Subcutaneous abdominal adipose tissue (tissue), 5 donors: ENCODE results near the gene NUAK1.

Source experiments
- H3K27ac ChIP-seq: one replicate; pipeline ENCODE4 v1.7.0; 2013; ENCODE audit warnings: low read depth, mild to moderate bottlenecking, inconsistent platforms, low read length, moderate library complexity
- H3K27me3 ChIP-seq, 5 donors: one replicate each; pipeline ENCODE4 v1.7.0; 2013; ENCODE audit warnings: low read length in 5 of 5, inconsistent platforms in 1 of 5; ENCODE audit not compliant: control insufficient read depth in 5 of 5, insufficient read depth in 4 of 5
- H3K36me3 ChIP-seq, 5 donors: one replicate each; pipeline ENCODE4 v1.7.0; 2013; ENCODE audit warnings: low read length in 5 of 5; ENCODE audit not compliant: control insufficient read depth in 5 of 5, insufficient read depth in 5 of 5
- H3K4me1 ChIP-seq, 5 donors: one replicate each; pipeline ENCODE4 v1.7.0; 2013; ENCODE audit warnings: low read length in 5 of 5, mild to moderate bottlenecking in 3 of 5, moderate library complexity in 1 of 5; ENCODE audit not compliant: control insufficient read depth in 5 of 5, insufficient read depth in 5 of 5
- H3K4me3 ChIP-seq, 5 donors: one replicate each; pipeline ENCODE4 v1.7.0; 2013; ENCODE audit warnings: low read length in 5 of 5, low read depth in 1 of 5
- H3K9ac ChIP-seq, 5 donors: one replicate each; pipeline ENCODE4 v1.7.0; 2013; ENCODE audit warnings: low read length in 5 of 5, mild to moderate bottlenecking in 4 of 5, moderate library complexity in 3 of 5
- H3K9me3 ChIP-seq, 5 donors: one replicate each; pipeline ENCODE4 v1.7.0; 2013; ENCODE audit warnings: low read length in 5 of 5; ENCODE audit not compliant: control insufficient read depth in 5 of 5
- donor health status: healthy.
- donor health status: healthy.
- donor health status: healthy.
- donor health status: healthy.
- donor health status: healthy.

NUAK1 gene

DNA sequence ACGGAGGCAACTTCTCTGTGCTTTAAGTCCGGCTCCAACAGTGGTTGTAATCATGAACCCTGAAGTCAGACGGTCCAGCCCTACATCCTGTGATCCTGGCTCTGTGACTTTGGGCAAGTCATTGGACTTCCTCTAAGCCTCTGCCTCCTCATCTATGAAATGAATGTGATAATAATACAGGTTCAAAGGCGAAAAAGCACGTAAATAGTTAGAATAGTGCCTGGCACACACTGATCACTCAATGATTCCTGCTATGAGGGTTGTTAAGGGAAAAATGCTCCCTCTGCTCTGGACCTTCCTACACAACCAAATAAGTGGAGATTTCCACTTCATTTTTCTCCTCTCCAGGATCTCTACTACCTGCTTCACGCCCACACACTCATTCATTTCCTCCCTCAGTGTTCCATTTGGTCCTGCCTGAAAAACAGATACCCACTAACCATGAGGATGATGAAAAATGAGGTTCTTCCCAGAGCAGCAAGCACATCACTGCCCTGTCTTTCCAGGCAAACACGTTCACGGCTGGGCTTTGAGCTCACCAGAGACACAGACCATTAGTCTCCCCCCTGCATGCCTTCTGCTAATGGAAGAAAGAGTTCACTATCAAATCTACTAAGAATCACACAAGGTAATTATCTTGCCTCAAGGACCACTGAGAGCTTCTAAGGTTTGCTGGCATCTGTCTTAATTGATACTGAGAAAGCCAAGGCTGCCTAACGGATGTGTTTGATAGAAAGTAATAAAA, 13.2 kb downstream of the NUAK1 start:
- Histone ChIP-seq H3K36me3 (no peaks in the 10 kb centered on the region), H3K27ac (peak overlapping the region; percentile 54), H3K4me3 (no peak overlapping the region), H3K9me3 (no peaks in the 10 kb centered on the region), H3K4me1 (peaks cover 22 to 92% (median 79%) of the 10 kb centered on the region in 5 donors), H3K9ac (no peak overlapping the region), H3K27me3 (no peaks in the 10 kb centered on the region)

DNA sequence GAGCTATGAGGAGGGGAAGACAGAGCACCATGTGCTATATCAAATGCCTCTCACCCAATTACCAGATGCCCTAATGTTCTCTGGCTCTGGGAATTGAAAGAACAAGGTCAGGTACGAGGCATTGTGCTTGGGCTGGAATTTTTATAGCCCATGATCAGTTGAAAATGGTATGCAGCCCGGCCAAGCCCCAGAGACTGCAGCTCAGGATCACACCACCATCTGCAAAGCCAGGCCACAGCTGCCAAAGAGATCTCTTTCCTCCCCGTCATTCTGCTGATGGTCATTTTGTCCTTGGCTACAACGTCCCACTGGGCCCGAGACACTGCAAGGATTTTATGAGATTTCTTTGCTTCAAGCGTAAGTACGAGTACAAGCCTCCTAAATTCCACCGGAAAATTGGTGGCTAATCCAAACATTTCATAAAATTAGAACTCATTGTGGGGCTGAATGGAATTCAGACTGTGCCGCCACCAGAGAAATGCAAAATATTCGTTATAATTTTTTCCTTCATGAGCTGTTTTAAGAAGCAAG, 15.1 kb downstream of the NUAK1 start:
- Histone ChIP-seq H3K4me1 (peaks cover 24 to 94% (median 89%) of the 10 kb centered on the region in 5 donors), H3K27me3 (no peaks in the 10 kb centered on the region), H3K36me3 (no peaks in the 10 kb centered on the region), H3K9me3 (no peaks in the 10 kb centered on the region), H3K27ac (peak overlapping the region; percentile 93), H3K9ac (peak overlapping the region in 1 of 5 donors; percentile 61), H3K4me3 (peak overlapping the region in 1 of 5 donors; percentile 33)

- Histone ChIP-seq H3K4me3 (no peak overlapping the region), H3K9ac (peak overlapping the region in 1 of 5 donors; percentile 61), H3K27me3 (no peaks in the 10 kb centered on the region), H3K9me3 (no peaks in the 10 kb centered on the region), H3K27ac (peak overlapping the region; percentile 93), H3K4me1 (peaks cover 24 to 95% (median 89%) of the 10 kb centered on the region in 5 donors), H3K36me3 (no peaks in the 10 kb centered on the region)
These were observed 15.6 kb downstream of the NUAK1 start for GRCh38 chr12:106123110-106123509.

- Histone ChIP-seq H3K36me3 (no peaks in the 10 kb centered on the region), H3K27ac (peak overlapping the region; percentile 93)
These were observed 16.8 kb downstream of the NUAK1 start for GRCh38 chr12:106122004-106122403.

GRCh38 chr12:106120519-106121105, 18.1 kb downstream of the NUAK1 start:
- Histone ChIP-seq H3K27me3 (no peaks in the 10 kb centered on the region), H3K9ac (peak overlapping the region in 4 of 5 donors; percentile 10 to 57 (median 28)), H3K4me3 (no peak overlapping the region), H3K27ac (peak overlapping the region; percentile 93), H3K9me3 (no peaks in the 10 kb centered on the region), H3K4me1 (peaks cover 16 to 91% (median 73%) of the 10 kb centered on the region in 5 donors), H3K36me3 (no peaks in the 10 kb centered on the region)

More at GRCh38 chr12:106122004-106122403, 16.8 kb downstream of the NUAK1 start:
- Histone ChIP-seq H3K4me1 (peaks cover 19 to 91% (median 81%) of the 10 kb centered on the region in 5 donors), H3K9me3 (no peaks in the 10 kb centered on the region), H3K27me3 (no peaks in the 10 kb centered on the region), H3K4me3 (no peak overlapping the region), H3K9ac (peak overlapping the region in 2 of 5 donors; percentile 24 to 61)

GRCh38 chr12:106119301-106119700, 19.5 kb downstream of the NUAK1 start:
- H3K9ac ChIP-seq, result peak overlapping the region in 1 of 5 donors; percentile 40
- H3K36me3 ChIP-seq, result no peaks in the 10 kb centered on the region
- H3K27me3 ChIP-seq, result no peaks in the 10 kb centered on the region
- peaks cover 21 to 98% (median 79%) of the 10 kb centered on the region in 5 donors for H3K4me1 ChIP-seq
- H3K9me3 ChIP-seq, result no peaks in the 10 kb centered on the region
- H3K27ac ChIP-seq, result peak overlapping the region; percentile 93
- H3K4me3 ChIP-seq, result no peak overlapping the region

DNA sequence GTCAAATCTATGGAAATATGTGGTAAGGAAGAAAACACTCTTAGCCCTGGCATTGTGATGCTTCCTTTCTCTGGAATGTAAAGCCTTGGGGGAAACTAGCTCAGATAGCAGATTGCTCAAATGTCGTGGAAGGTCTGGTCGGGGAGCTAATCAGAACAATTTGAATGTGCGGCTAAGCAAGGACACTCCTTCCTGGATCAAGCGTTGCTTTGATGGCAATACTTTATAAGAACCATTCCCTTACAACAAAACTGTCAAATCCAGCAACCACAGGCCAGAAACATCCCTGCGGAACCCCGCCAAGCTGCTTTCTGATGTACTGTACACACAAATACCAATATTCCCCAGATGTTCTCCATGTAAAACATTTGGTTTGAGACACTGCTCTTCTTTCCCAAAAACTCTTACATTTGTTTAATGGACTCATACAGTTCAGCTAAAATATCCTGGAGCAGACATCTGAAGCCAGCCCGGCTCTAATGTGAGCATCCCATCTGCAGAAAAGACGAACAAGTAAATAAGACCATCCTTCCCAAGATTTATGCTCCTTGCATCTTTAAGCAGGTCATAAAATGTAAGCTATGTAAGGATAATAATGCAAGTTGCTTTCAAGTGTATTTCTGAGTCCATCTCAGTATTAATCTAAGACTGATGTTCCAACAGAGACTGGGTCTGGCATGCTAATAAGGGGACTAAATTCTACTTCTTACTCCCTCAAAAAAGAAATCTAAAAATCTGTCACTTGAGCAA, 20.2 kb downstream of the NUAK1 start:
- Histone ChIP-seq H3K9ac (no peak overlapping the region), H3K27ac (peak overlapping the region; percentile 93), H3K4me3 (no peak overlapping the region), H3K36me3 (no peaks in the 10 kb centered on the region), H3K4me1 (peaks cover 19 to 98% (median 79%) of the 10 kb centered on the region in 5 donors), H3K27me3 (no peaks in the 10 kb centered on the region), H3K9me3 (no peaks in the 10 kb centered on the region)

DNA sequence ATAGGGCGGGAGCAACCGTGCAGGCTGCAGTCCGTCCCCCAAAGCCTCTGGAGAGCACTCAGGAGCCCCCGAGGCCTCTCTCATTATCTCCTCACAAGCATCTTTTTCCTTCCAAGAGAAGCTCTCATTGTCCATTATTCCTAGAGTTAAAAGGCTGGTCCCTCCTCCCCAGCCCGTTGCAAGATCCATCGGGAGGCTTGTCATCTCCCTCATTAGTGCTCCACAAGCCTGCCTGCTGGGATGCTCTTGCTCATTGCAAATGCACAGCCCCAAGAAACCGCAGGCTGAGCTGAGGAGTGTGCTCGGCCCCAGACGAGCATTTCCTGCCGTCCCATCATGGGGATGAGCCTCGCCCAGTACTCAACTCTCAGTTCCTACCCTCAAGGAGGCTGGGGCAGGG, 23.3 kb downstream of the NUAK1 start:
- Histone ChIP-seq H3K27ac (peak overlapping the region; percentile 85), H3K9me3 (no peaks in the 10 kb centered on the region), H3K9ac (no peak overlapping the region), H3K4me3 (no peak overlapping the region), H3K4me1 (peaks cover 20 to 92% (median 70%) of the 10 kb centered on the region in 5 donors), H3K36me3 (no peaks in the 10 kb centered on the region), H3K27me3 (no peaks in the 10 kb centered on the region)

DNA sequence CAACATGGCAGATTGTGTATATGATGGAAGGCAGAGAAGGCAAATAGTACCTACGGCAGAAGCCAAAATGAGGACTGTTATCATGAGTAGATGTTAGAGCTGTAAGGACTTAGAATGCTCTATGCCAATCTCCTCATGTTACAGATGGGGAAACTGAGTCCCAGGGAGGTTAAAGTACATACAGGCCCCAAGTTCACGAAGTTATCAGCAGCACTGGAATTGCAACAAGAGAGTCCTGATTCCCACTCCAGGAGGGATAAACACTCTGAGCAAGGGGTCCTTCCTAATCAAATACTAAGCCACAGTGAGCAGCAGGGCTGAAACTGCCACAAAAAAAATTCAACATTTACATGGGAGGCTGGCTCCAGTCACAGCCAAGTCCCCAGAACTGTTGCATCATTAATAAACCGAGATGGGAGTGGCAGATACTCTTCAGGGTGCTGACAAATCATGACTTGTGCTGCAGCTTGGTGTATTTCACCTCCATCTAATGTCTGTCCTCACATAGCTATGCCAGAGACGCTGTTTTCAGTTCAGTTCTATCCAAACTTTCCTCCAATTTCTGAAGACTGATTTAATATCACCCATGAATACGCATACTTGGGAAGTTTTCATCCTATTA, 24.2 kb downstream of the NUAK1 start:
- Histone ChIP-seq H3K9ac (peak overlapping the region in 2 of 5 donors; percentile 14 to 33), H3K27me3 (no peaks in the 10 kb centered on the region), H3K27ac (peak overlapping the region; percentile 85), H3K4me1 (peaks cover 18 to 92% (median 68%) of the 10 kb centered on the region in 5 donors), H3K4me3 (peak overlapping the region in 1 of 5 donors; percentile 36), H3K36me3 (no peaks in the 10 kb centered on the region), H3K9me3 (no peaks in the 10 kb centered on the region)
